ENCODE results near the gene STAC2. TPM values are rescaled to one million over a fixed set of nuclear protein-coding genes. Genes with fewer than 3 reads are reported as not detected.

Gene STAC2
- total RNA-seq, 1 experiment from 2014 or later, result not detected

DNA sequence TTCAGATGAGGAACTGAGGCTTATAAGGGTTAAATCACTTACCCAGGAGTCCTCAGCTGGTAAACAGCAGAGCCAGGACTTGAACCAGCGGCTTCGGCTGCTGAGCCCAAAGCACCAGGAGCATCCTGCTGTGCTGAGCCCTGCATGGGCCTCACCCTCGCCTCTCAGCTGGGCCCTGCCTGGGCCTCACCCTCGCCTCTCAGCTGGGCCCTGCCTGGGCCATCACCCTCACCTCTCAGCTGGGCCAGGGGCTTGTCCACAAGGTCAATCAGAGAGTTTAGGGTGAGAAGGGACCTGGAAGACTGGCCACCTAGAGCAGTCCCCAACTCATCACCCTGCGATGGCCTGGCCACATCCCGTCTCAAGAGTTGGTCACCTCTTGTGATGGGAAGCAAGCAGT is 4.2 kb downstream of the STAC2 start:
- no peak overlapping the region for H3K4me3 Mint-ChIP-seq (ENCODE audit: low read depth, unreplicated experiment)
- TF ChIP-seq, protein P1, sequence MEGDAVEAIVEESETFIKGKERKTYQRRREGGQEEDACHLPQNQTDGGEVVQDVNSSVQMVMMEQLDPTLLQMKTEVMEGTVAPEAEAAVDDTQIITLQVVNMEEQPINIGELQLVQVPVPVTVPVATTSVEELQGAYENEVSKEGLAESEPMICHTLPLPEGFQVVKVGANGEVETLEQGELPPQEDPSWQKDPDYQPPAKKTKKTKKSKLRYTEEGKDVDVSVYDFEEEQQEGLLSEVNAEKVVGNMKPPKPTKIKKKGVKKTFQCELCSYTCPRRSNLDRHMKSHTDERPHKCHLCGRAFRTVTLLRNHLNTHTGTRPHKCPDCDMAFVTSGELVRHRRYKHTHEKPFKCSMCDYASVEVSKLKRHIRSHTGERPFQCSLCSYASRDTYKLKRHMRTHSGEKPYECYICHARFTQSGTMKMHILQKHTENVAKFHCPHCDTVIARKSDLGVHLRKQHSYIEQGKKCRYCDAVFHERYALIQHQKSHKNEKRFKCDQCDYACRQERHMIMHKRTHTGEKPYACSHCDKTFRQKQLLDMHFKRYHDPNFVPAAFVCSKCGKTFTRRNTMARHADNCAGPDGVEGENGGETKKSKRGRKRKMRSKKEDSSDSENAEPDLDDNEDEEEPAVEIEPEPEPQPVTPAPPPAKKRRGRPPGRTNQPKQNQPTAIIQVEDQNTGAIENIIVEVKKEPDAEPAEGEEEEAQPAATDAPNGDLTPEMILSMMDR (IDR thresholded peaks at IDR 0.05; ENCODE audit: unreplicated experiment), result no peak
- H3K27ac Mint-ChIP-seq (ENCODE audit: unreplicated experiment), result no peak overlapping the region
- no peaks in the 10 kb centered on the region for H3K9me3 Mint-ChIP-seq (ENCODE audit: low read depth, unreplicated experiment)
- no TSS peak for BruUV-seq (replicated peaks)
- DNase-seq, result no peak
- intact Hi-C loops (cut with micrococcal nuclease; ENCODE audit: unreplicated experiment), result no loop called here
- H3K4me1 Mint-ChIP-seq (ENCODE audit: low read depth, unreplicated experiment), result no peaks in the 10 kb centered on the region
- CTCF ChIA-PET, result interaction anchor here (1.0 to 3.3 kb wide), 4 partner anchors 11 to 23 kb away, joined by 9 to 22 read pairs (median 12); no protein-coding TSS in a partner anchor
- H3K27me3 Mint-ChIP-seq (ENCODE audit: unreplicated experiment), result peaks cover 87% of the 10 kb centered on the region
- peaks cover 7% of the 10 kb centered on the region for H3K36me3 Mint-ChIP-seq (ENCODE audit: insufficient read depth, unreplicated experiment)

DNA sequence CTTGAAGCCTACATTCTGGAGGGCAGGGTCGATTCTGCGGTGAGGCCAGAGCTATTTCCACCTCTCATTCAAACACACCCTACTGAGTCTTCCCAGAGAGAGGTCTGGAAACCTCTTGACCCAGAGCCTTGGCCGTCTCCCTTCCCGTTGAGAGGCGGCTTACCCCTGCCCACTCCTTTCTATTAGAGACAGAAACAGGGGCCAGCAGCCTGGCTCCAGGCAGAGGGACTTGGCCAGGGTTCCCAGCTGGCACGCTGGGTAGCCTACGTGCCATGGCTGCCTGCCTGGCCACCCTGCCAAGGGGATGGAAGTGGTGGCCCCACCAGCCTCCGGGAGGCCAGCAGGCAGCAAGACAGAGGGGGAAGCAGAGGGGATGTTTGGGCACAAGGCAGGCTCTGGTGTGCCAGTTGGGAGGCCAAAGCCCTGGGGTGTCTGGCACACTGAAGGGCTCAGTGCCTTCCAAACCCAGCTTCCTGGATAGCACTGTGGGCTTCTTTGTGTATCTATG is 6.0 kb downstream of the STAC2 start:
- H3K27ac Mint-ChIP-seq (ENCODE audit: unreplicated experiment), result no peak overlapping the region
- H3K36me3 Mint-ChIP-seq (ENCODE audit: insufficient read depth, unreplicated experiment), result peaks cover 8% of the 10 kb centered on the region
- no peak overlapping the region for H3K4me3 Mint-ChIP-seq (ENCODE audit: low read depth, unreplicated experiment)
- DNase-seq, result no peak
- H3K4me1 Mint-ChIP-seq (ENCODE audit: low read depth, unreplicated experiment), result no peaks in the 10 kb centered on the region
- no peaks in the 10 kb centered on the region for H3K9me3 Mint-ChIP-seq (ENCODE audit: low read depth, unreplicated experiment)
- H3K27me3 Mint-ChIP-seq (ENCODE audit: unreplicated experiment), result peaks cover 87% of the 10 kb centered on the region
- TF ChIP-seq, protein P1 (IDR thresholded peaks at IDR 0.05; ENCODE audit: unreplicated experiment), result no peak
- CTCF ChIA-PET, result interaction anchor here (0.6 to 3.3 kb wide), 7 partner anchors 13 to 237 kb away, joined by 3 to 10 read pairs (median 5); no protein-coding TSS in a partner anchor
- BruUV-seq (replicated peaks), result no TSS peak
- intact Hi-C loops (cut with micrococcal nuclease; ENCODE audit: unreplicated experiment), result no loop called here

DNA sequence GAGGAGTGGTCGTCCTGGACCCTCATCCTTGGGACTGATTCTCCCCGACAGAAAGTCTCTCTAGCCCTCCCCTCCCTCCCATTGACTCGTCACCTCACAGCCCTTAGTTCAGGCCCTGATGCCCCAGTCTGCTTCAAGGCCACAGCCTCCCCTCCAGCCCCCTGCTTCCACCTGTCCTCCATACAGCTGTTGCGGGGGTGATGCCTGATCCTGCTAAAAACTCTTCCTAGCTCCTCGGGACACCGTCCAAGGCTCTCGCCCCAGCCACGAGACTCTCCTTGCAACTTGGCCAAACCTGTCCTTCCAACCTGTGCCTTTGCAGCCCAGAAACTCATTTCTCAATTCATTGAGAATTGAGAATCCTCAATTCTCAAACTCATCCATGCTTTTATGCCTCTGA is 6.8 kb downstream of the STAC2 start:
- intact Hi-C loops (cut with micrococcal nuclease; ENCODE audit: unreplicated experiment), result no loop called here
- CTCF ChIA-PET, result interaction anchor here (0.7 to 3.3 kb wide), 8 partner anchors 10 to 787 kb away, joined by 3 to 10 read pairs (median 5); no protein-coding TSS in a partner anchor
- H3K27ac Mint-ChIP-seq (ENCODE audit: unreplicated experiment), result no peak overlapping the region
- H3K9me3 Mint-ChIP-seq (ENCODE audit: low read depth, unreplicated experiment), result no peaks in the 10 kb centered on the region
- TF ChIP-seq, protein P1 (IDR thresholded peaks at IDR 0.05; ENCODE audit: unreplicated experiment), result no peak
- H3K27me3 Mint-ChIP-seq (ENCODE audit: unreplicated experiment), result peaks cover 87% of the 10 kb centered on the region
- H3K4me1 Mint-ChIP-seq (ENCODE audit: low read depth, unreplicated experiment), result peaks cover 5% of the 10 kb centered on the region
- peaks cover 11% of the 10 kb centered on the region for H3K36me3 Mint-ChIP-seq (ENCODE audit: insufficient read depth, unreplicated experiment)
- H3K4me3 Mint-ChIP-seq (ENCODE audit: low read depth, unreplicated experiment), result no peak overlapping the region
- BruUV-seq (replicated peaks), result no TSS peak
- no peak for DNase-seq

DNA sequence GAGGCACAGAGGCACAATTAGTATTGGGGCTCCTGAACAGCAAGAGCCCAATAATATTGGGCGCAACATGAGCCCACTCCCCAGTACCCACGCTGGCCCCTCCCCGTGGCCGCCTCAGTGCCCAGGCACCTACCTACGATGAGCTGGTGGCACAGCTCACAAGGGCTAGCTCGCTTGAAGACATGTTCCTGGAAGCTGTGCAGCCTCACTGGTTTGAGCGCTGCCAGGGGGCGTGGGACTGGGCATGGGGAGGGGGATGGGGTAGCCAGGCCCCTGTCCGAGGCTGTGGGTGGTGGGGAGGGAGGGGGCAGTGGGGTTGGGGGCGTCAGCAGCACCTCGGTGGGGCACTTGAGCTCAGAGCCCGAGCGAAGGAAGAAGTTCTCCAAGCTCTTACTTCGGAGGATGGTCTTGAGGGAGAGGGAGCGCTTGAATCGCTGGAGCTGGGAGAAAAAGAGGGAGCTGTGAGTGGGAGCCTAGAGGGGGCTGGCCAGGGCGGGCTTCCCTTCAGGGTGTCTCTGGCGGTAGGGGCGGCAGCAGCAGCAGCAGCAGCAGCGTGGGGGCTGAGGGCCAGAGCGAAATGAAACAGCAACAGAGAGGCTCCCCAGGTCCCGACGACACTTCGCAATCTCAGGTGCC is 7.9 kb downstream of the STAC2 start:
- BruUV-seq (replicated peaks), result no TSS peak
- Mint-ChIP-seq H3K27me3 (ENCODE audit: unreplicated experiment) (peaks cover 87% of the 10 kb centered on the region), H3K27ac (ENCODE audit: unreplicated experiment) (no peak overlapping the region), H3K4me1 (ENCODE audit: low read depth, unreplicated experiment) (peaks cover 15% of the 10 kb centered on the region), H3K4me3 (ENCODE audit: low read depth, unreplicated experiment) (no peak overlapping the region), H3K9me3 (ENCODE audit: low read depth, unreplicated experiment) (no peaks in the 10 kb centered on the region), H3K36me3 (ENCODE audit: insufficient read depth, unreplicated experiment) (peaks cover 12% of the 10 kb centered on the region)
- peak; percentile 13 for DNase-seq
- TF ChIP-seq, protein P1 (IDR thresholded peaks at IDR 0.05; ENCODE audit: unreplicated experiment), result no peak
- intact Hi-C loops (cut with micrococcal nuclease; ENCODE audit: unreplicated experiment), result no loop called here
- CTCF ChIA-PET, result interaction anchor here (0.5 to 2.3 kb wide), 13 partner anchors 9 to 135 kb away, joined by 3 to 12 read pairs (median 5); partner anchors contain the start of gene RPL19

Data from Calu3 (cell line).